Measurements from ENCODE around the gene NPTX1. TPM values are rescaled to one million over a fixed set of nuclear protein-coding genes. Genes with fewer than 3 reads are reported as not detected.

The NPTX1 gene
- total and polyA plus RNA-seq, 9 of the 15 experiments (the other 6 are each of a cell fraction or from before 2014, with no cell fraction given) = 0.04 TPM; not detected in 8

GRCh38 chr17:80469667-80470066, 6.7 kb downstream of the NPTX1 start:
- H2AFZ ChIP-seq (ENCODE audit: low read depth, low read length) = no peak overlapping the region
- H3K36me3 ChIP-seq (ENCODE audit: control insufficient read depth, insufficient read depth, low read length) = no peaks in the 10 kb centered on the region
- H3K9ac ChIP-seq (ENCODE audit: insufficient read depth in 1 of 2, low read depth in 2 of 2, low read length in 2 of 2) = no peak overlapping the region
- H3K4me3 ChIP-seq = no peak overlapping the region
- intact Hi-C loops (cut with micrococcal nuclease) = no loop called here
- ChIA-PET POLR2A (interaction anchor here (0.5 kb wide), 1 partner anchor 15 kb away, joined by 3 read pairs; no protein-coding TSS in a partner anchor), CTCF (ENCODE audit: low intra/inter-chr PET ratio) (no interaction called here)
- H3K9me1 ChIP-seq (ENCODE audit: control insufficient read depth, insufficient read depth, low read length) = no peaks in the 10 kb centered on the region
- DNase-seq (ENCODE audit: extremely low read depth in 1 of 4, low spot score in 3 of 4) = no peak
- peaks cover 47% of the 10 kb centered on the region for H4K20me1 ChIP-seq (replicated peaks; ENCODE audit: control insufficient read depth, insufficient read depth, low read length)
- in situ Hi-C loops (cut with MboI) = no loop called here
- no peaks in the 10 kb centered on the region for H3K79me2 ChIP-seq (ENCODE audit: control insufficient read depth, insufficient read depth, low read length)
- no peak for ATAC-seq
- no peak for TF ChIP-seq ZC3H8 (IDR thresholded peaks at IDR 0.05)
- TF ChIP-seq ZNF583 (CRISPR knock-in tag; IDR thresholded peaks at IDR 0.05) = no peak
- TF ChIP-seq ETV1 (tag; conservative IDR thresholded peaks at IDR 0.05; ENCODE audit: low read depth) = no peak
- no peak for TF ChIP-seq CAMTA2 (CRISPR knock-in tag; conservative IDR thresholded peaks at IDR 0.05)
- no peak for TF ChIP-seq KDM2B (CRISPR knock-in tag; IDR thresholded peaks at IDR 0.05)
- no peak for TF ChIP-seq ETV6 (IDR thresholded peaks at IDR 0.05; ENCODE audit: borderline replicate concordance in 1 of 2, low read depth in 2 of 2, low read length in 1 of 2)
- TF ChIP-seq ETV6 (CRISPR knock-in tag; IDR thresholded peaks at IDR 0.05; ENCODE audit: borderline replicate concordance) = no peak
- TF ChIP-seq, protein P1, sequence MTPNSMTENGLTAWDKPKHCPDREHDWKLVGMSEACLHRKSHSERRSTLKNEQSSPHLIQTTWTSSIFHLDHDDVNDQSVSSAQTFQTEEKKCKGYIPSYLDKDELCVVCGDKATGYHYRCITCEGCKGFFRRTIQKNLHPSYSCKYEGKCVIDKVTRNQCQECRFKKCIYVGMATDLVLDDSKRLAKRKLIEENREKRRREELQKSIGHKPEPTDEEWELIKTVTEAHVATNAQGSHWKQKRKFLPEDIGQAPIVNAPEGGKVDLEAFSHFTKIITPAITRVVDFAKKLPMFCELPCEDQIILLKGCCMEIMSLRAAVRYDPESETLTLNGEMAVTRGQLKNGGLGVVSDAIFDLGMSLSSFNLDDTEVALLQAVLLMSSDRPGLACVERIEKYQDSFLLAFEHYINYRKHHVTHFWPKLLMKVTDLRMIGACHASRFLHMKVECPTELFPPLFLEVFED (CRISPR knock-in tag; conservative IDR thresholded peaks at IDR 0.05) = no peak
- TF ChIP-seq ZBTB26 (CRISPR knock-in tag; IDR thresholded peaks at IDR 0.05) = no peak
- no peak for TF ChIP-seq SRSF9 (IDR thresholded peaks at IDR 0.05; ENCODE audit: borderline replicate concordance, low read depth, low read length)
- TF ChIP-seq PBX2 (CRISPR knock-in tag; IDR thresholded peaks at IDR 0.05; ENCODE audit: low read depth) = no peak
- TF ChIP-seq PBX2 (tag; conservative IDR thresholded peaks at IDR 0.05; ENCODE audit: low read depth) = no peak
- no peak for TF ChIP-seq KDM1A (IDR thresholded peaks at IDR 0.05)
- TF ChIP-seq TAF7 (tag; IDR thresholded peaks at IDR 0.05) = no peak
- no peak for TF ChIP-seq C11orf30 (IDR thresholded peaks at IDR 0.05; ENCODE audit: low read depth)
- FAIRE-seq = no peak
- H3K9me3 ChIP-seq (replicated peaks; ENCODE audit: control insufficient read depth, insufficient read depth, low read depth, low read length) = no peaks in the 10 kb centered on the region
- WGBS (ENCODE audit: insufficient coverage, low coverage, missing lambda C conversion rate) = 2% methylated on average over 6 of the region's 11 CpGs
- H3K4me1 ChIP-seq (replicated peaks in 1 of 2; ENCODE audit: control insufficient read depth in 2 of 2, insufficient read depth in 2 of 2, low read length in 2 of 2) = peaks cover 0 to 5% of the 10 kb centered on the region in 2 experiments; a peak in 2 of 5 replicates
- BruUV-seq (replicated peaks) = no TSS peak
- no peak overlapping the region for H3K4me2 ChIP-seq (ENCODE audit: insufficient read depth, low read length)
- H3K27ac ChIP-seq (ENCODE audit: extremely low read depth, low read depth, low read length) = no peak overlapping the region
- peaks cover 71 to 90% of the 10 kb centered on the region in 2 experiments; a peak in 4 of 5 replicates for H3K27me3 ChIP-seq (ENCODE audit: control insufficient read depth in 2 of 2, insufficient read depth in 2 of 2, low read length in 2 of 2)
